HepG2 (cell line): ENCODE measurements around the gene PSMB9. TPM values are rescaled to one million over a fixed set of nuclear protein-coding genes. Genes with fewer than 3 reads are reported as not detected.

ENCODE experiments used
- GLI4 ChIP-seq: sonication (generic); formaldehyde crosslinking; IDR thresholded peaks from 2 replicates; pipeline ENCODE4 v1.5.1; 2020; ENCODE audit warnings: missing genetic modification reagents, mild to moderate bottlenecking, moderate library complexity, borderline replicate concordance
- HNRNPK ChIP-seq: fragments of 200-400 bp; formaldehyde crosslinking; IDR thresholded peaks from 2 replicates; pipeline ENCODE4 v1.6.1; 2018; ENCODE audit warnings: low read length, low read depth, moderate library complexity, mild to moderate bottlenecking; ENCODE audit not compliant: poor library complexity, severe bottlenecking
- KDM6A ChIP-seq: IDR thresholded peaks from 2 replicates; pipeline ENCODE4 v1.6.1; 2016; ENCODE audit warnings: low read depth
- MAFK ChIP-seq, 2 experiments: IDR thresholded peaks in 1 of 2; conservative IDR thresholded peaks in 1 of 2; 2 replicates each; pipeline ENCODE4 v1.6.1; 2011; ENCODE audit warnings: improper control_type of control experiment in 2 of 2, low read length in 2 of 2
- PHF5A ChIP-seq: IDR thresholded peaks from one replicate; pipeline ENCODE4 v1.6.1; 2018; ENCODE audit warnings: low read depth, missing genetic modification reagents; ENCODE audit not compliant: unreplicated experiment
- SRSF1 ChIP-seq: fragments of 200-400 bp; formaldehyde crosslinking; optimal IDR thresholded peaks from 2 replicates; pipeline ENCODE3; 2017; ENCODE audit warnings: mild to moderate bottlenecking, low read depth, low read length, moderate library complexity
- SUZ12 ChIP-seq: fragments of 150-350 bp; IDR thresholded peaks from 2 replicates; pipeline ENCODE4 v1.6.1; 2014; ENCODE audit warnings: low read depth, low read length
- TBX2 ChIP-seq: sonication (generic); formaldehyde crosslinking; IDR thresholded peaks from 2 replicates; pipeline ENCODE4 v1.5.0; 2020; ENCODE audit warnings: missing genetic modification reagents, mild to moderate bottlenecking, borderline replicate concordance
- TEAD2 ChIP-seq: sonication (generic); formaldehyde crosslinking; IDR thresholded peaks from 2 replicates; pipeline ENCODE4 v1.9.0; 2021; ENCODE audit warnings: missing genetic modification reagents
- YY1 ChIP-seq: IDR thresholded peaks from 2 replicates; pipeline ENCODE4 v1.6.1; 2011; ENCODE audit warnings: low read length, low read depth, moderate library complexity, mild to moderate bottlenecking; ENCODE audit not compliant: insufficient read depth, insufficient replicate concordance
- ZBTB38 ChIP-seq: sonication (generic); formaldehyde crosslinking; IDR thresholded peaks from 2 replicates; pipeline ENCODE4 v1.5.1; 2020; ENCODE audit warnings: mild to moderate bottlenecking, missing genetic modification reagents
- ZNF17 ChIP-seq: sonication (generic); formaldehyde crosslinking; IDR thresholded peaks from 2 replicates; pipeline ENCODE4 v1.5.0; 2020; ENCODE audit warnings: mild to moderate bottlenecking, missing genetic modification reagents
- ZNF282 ChIP-seq: fragments of 450-650 bp; IDR thresholded peaks from 2 replicates; pipeline ENCODE4 v1.6.1; 2018; ENCODE audit not compliant: partially characterized antibody
- ZNF550 ChIP-seq: sonication (generic); formaldehyde crosslinking; IDR thresholded peaks from 2 replicates; pipeline ENCODE4 v1.4.0; 2020; ENCODE audit warnings: mild to moderate bottlenecking, missing genetic modification reagents, borderline replicate concordance
- polyA plus RNA-seq, 8 experiments: library from polyadenylated mRNA; depleted of rRNA in 3 of 8; stranded (reverse) in 7 of 8; unstranded in 1 of 8; fragments of >200 nt; fragmentation: Illumina TruSeq in 4 of 8; extraction: Trizol in 4 of 8; gene quantifications; 2 replicates each; pipeline versions ENCODE4 v1.2.1 to v1.2.3, GENCODE V29; 2011 to 2016; ENCODE audit warnings: low read depth in 4 of 8, missing spikeins in 1 of 8, mixed read lengths in 1 of 8; ENCODE audit not compliant: insufficient read depth in 1 of 8
- total RNA-seq, 5 experiments: library from RNA; depleted of rRNA; stranded (reverse); fragments of >200 nt; fragmentation: Illumina TruSeq; extraction: Trizol; gene quantifications; 2 replicates each; pipeline ENCODE4 v1.2.3, GENCODE V29; 2016; ENCODE audit warnings: low read depth in 1 of 5
- TF ChIP-seq, protein P1 (sequence below): fragments of 450-650 bp; IDR thresholded peaks from 2 replicates; pipeline ENCODE4 v1.6.1; 2016
- TF ChIP-seq, protein P2 (sequence below): IDR thresholded peaks from 2 replicates; pipeline ENCODE4 v1.6.1; 2016; ENCODE audit warnings: missing compliant biosample characterization, missing genetic modification reagents, borderline replicate concordance
- TF ChIP-seq, protein P3 (sequence below): sonication (generic); formaldehyde crosslinking; IDR thresholded peaks from 2 replicates; pipeline ENCODE4 v1.5.0; 2020; ENCODE audit warnings: missing genetic modification reagents, mild to moderate bottlenecking, borderline replicate concordance
- TF ChIP-seq, protein P4 (sequence below): sonication (generic); formaldehyde crosslinking; IDR thresholded peaks from 2 replicates; pipeline ENCODE4 v1.5.0; 2020; ENCODE audit warnings: missing genetic modification reagents
- TF ChIP-seq, protein P5 (sequence below): sonication (generic); formaldehyde crosslinking; conservative IDR thresholded peaks from 2 replicates; pipeline ENCODE4 v1.8.0; 2022; ENCODE audit warnings: missing genetic modification reagents
- TF ChIP-seq, protein P6 (sequence below): sonication (generic); formaldehyde crosslinking; conservative IDR thresholded peaks from 2 replicates; pipeline ENCODE4 v1.4.0; 2020; ENCODE audit warnings: missing genetic modification reagents

Gene PSMB9
- total and polyA plus RNA-seq, 2 of the 13 experiments (the other 11 are each of a cell fraction or from before 2014, with no cell fraction given): 15.6 to 16.0 TPM

DNA sequence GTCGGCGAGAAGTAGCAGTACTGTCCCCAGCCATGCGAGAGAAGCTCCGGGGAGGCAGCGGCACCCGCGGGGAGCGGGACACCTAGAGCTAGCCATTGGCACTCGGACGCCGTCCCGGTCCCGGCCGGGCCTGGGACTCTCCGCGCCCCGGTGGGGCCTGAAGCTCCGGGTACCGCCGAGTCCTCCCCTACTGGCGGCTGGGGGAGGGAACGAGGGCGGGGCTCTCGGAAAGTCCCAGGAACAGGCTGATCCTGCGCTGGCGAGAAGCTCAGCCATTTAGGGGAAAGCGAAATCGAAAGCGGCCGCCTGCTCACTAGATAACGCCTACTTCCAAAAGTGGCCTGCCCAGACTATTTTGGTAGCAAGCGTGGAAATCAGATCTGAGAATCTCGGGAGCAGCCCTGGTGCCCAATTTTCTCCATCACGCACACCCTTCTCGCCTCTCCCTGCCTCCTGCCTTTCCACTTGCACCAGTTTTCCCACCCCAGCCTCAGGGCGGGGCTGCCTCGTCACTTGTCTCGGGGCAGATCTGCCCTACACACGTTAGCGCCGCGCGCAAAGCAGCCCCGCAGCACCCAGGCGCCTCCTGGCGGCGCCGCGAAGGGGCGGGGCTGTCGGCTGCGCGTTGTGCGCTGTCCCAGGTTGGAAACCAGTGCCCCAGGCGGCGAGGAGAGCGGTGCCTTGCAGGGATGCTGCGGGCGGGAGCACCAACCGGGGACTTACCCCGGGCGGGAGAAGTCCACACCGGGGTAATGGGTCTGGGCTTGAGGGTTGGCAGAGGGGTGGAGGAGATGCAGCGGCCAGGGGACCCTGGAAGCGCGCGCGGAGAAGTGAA lies at the start of gene PSMB9, which contains the start of gene TAP1 (continued):
- TF ChIP-seq TBX2 (peak; percentile 87), TEAD2 (CRISPR knock-in tag) (no peak), KDM6A (CRISPR knock-in tag) (no peak), HNRNPK (no peak), ZNF17 (no peak; the same call in 1 of the 2 replicates), ZNF550 (CRISPR knock-in tag) (no peak), MAFK (conservative IDR thresholded peaks at IDR 0.05 in 1 of 2, IDR thresholded peaks at IDR 0.05 in 1 of 2; ENCODE audit: low read length in 2 of 2) (no peak), SUZ12 (no peak), GLI4 (CRISPR knock-in tag) (peak; percentile 78; the same call in 1 of the 2 replicates), YY1 (peak; percentile 29), PHF5A (peak; percentile 88), ZBTB38 (peak; percentile 78), SRSF1 (peak; percentile 91), ZNF282 (no peak)
- TF ChIP-seq, protein P1, sequence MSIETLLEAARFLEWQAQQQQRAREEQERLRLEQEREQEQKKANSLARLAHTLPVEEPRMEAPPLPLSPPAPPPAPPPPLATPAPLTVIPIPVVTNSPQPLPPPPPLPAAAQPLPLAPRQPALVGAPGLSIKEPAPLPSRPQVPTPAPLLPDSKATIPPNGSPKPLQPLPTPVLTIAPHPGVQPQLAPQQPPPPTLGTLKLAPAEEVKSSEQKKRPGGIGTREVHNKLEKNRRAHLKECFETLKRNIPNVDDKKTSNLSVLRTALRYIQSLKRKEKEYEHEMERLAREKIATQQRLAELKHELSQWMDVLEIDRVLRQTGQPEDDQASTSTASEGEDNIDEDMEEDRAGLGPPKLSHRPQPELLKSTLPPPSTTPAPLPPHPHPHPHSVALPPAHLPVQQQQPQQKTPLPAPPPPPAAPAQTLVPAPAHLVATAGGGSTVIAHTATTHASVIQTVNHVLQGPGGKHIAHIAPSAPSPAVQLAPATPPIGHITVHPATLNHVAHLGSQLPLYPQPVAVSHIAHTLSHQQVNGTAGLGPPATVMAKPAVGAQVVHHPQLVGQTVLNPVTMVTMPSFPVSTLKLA: peak; percentile 27; the same call in 1 of the 2 replicates
- TF ChIP-seq, protein P2, sequence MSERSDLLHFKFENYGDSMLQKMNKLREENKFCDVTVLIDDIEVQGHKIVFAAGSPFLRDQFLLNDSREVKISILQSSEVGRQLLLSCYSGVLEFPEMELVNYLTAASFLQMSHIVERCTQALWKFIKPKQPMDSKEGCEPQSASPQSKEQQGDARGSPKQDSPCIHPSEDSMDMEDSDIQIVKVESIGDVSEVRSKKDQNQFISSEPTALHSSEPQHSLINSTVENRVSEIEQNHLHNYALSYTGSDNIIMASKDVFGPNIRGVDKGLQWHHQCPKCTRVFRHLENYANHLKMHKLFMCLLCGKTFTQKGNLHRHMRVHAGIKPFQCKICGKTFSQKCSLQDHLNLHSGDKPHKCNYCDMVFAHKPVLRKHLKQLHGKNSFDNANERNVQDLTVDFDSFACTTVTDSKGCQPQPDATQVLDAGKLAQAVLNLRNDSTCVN (CRISPR knock-in tag): no peak
- TF ChIP-seq, protein P3, sequence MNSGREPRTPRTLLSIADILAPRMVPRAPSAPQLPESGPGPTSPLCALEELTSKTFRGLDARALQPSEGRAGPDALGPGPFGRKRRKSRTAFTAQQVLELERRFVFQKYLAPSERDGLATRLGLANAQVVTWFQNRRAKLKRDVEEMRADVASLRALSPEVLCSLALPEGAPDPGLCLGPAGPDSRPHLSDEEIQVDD: peak; percentile 56; the same call in 1 of the 2 replicates
- TF ChIP-seq, protein P4, sequence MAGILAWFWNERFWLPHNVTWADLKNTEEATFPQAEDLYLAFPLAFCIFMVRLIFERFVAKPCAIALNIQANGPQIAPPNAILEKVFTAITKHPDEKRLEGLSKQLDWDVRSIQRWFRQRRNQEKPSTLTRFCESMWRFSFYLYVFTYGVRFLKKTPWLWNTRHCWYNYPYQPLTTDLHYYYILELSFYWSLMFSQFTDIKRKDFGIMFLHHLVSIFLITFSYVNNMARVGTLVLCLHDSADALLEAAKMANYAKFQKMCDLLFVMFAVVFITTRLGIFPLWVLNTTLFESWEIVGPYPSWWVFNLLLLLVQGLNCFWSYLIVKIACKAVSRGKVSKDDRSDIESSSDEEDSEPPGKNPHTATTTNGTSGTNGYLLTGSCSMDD (CRISPR knock-in tag): no peak
- TF ChIP-seq, protein P5, sequence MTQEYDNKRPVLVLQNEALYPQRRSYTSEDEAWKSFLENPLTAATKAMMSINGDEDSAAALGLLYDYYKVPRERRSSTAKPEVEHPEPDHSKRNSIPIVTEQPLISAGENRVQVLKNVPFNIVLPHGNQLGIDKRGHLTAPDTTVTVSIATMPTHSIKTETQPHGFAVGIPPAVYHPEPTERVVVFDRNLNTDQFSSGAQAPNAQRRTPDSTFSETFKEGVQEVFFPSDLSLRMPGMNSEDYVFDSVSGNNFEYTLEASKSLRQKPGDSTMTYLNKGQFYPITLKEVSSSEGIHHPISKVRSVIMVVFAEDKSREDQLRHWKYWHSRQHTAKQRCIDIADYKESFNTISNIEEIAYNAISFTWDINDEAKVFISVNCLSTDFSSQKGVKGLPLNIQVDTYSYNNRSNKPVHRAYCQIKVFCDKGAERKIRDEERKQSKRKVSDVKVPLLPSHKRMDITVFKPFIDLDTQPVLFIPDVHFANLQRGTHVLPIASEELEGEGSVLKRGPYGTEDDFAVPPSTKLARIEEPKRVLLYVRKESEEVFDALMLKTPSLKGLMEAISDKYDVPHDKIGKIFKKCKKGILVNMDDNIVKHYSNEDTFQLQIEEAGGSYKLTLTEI (CRISPR knock-in tag): no peak
- TF ChIP-seq, protein P6, sequence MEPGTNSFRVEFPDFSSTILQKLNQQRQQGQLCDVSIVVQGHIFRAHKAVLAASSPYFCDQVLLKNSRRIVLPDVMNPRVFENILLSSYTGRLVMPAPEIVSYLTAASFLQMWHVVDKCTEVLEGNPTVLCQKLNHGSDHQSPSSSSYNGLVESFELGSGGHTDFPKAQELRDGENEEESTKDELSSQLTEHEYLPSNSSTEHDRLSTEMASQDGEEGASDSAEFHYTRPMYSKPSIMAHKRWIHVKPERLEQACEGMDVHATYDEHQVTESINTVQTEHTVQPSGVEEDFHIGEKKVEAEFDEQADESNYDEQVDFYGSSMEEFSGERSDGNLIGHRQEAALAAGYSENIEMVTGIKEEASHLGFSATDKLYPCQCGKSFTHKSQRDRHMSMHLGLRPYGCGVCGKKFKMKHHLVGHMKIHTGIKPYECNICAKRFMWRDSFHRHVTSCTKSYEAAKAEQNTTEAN (CRISPR knock-in tag): no peak; the same call in 1 of the 2 replicates
